HepG2 (cell line): Measurements from ENCODE around the gene PDE9A. TPM values are rescaled to one million over a fixed set of nuclear protein-coding genes. Genes with fewer than 3 reads are reported as not detected.
A peak's percentile ranks its signal among the peaks of the same experiment; 100 is the strongest.

Experiments
- AFF4 ChIP-seq: sonication (generic); formaldehyde crosslinking; IDR thresholded peaks from 2 replicates; pipeline ENCODE4 v1.4.0; 2020; ENCODE audit warnings: missing genetic modification reagents
- CTCF ChIP-seq: sonication (generic); formaldehyde crosslinking; IDR thresholded peaks from 2 replicates; pipeline ENCODE4 v1.5.0; 2020; ENCODE audit warnings: mild to moderate bottlenecking, missing genetic modification reagents, moderate library complexity
- EZH2 ChIP-seq: conservative IDR thresholded peaks from 2 replicates; pipeline ENCODE4 v1.6.1; 2012; ENCODE audit warnings: mild to moderate bottlenecking, low read depth, low read length, moderate library complexity
- HNF1B ChIP-seq: sonication (generic); formaldehyde crosslinking; IDR thresholded peaks from 2 replicates; pipeline ENCODE4 v1.5.1; 2020; ENCODE audit warnings: mild to moderate bottlenecking, moderate library complexity, missing genetic modification reagents
- LCORL ChIP-seq, 2 experiments: fragments of 450-650 bp in 1 of 2; sonication (generic) in 1 of 2; formaldehyde crosslinking in 1 of 2; IDR thresholded peaks; 2 replicates each; pipeline versions ENCODE4 v1.5.0 to v1.6.1; 2017 to 2020; ENCODE audit warnings: antibody characterized with exemption in 1 of 2, missing genetic modification reagents in 1 of 2
- MYPOP ChIP-seq: sonication (generic); formaldehyde crosslinking; IDR thresholded peaks from 2 replicates; pipeline ENCODE4 v1.8.1; 2023; ENCODE audit warnings: mild to moderate bottlenecking, moderate library complexity, missing genetic modification reagents
- RAD21 ChIP-seq: fragments of 450-650 bp; formaldehyde crosslinking; IDR thresholded peaks from 2 replicates; pipeline ENCODE4 v1.5.0; 2020; ENCODE audit warnings: mild to moderate bottlenecking
- RFXAP ChIP-seq: sonication (generic); formaldehyde crosslinking; IDR thresholded peaks from 2 replicates; pipeline ENCODE4 v1.4.0; 2020; ENCODE audit warnings: missing genetic modification reagents, borderline replicate concordance
- SMYD3 ChIP-seq: sonication (generic); formaldehyde crosslinking; IDR thresholded peaks from 2 replicates; pipeline ENCODE4 v1.8.1; 2023; ENCODE audit warnings: mild to moderate bottlenecking, missing genetic modification reagents
- STAG1 ChIP-seq: sonication (generic); formaldehyde crosslinking; IDR thresholded peaks from 2 replicates; pipeline ENCODE4 v1.4.0; 2020; ENCODE audit warnings: missing genetic modification reagents
- TSC22D2 ChIP-seq: sonication (generic); formaldehyde crosslinking; IDR thresholded peaks from 2 replicates; pipeline ENCODE4 v1.5.1; 2020; ENCODE audit warnings: missing genetic modification reagents, mild to moderate bottlenecking, borderline replicate concordance
- polyA plus RNA-seq, 8 experiments: library from polyadenylated mRNA; depleted of rRNA in 3 of 8; stranded (reverse) in 7 of 8; unstranded in 1 of 8; fragments of >200 nt; fragmentation: Illumina TruSeq in 4 of 8; extraction: Trizol in 4 of 8; gene quantifications; 2 replicates each; pipeline versions ENCODE4 v1.2.1 to v1.2.3, GENCODE V29; 2011 to 2016; ENCODE audit warnings: low read depth in 4 of 8, missing spikeins in 1 of 8, mixed read lengths in 1 of 8; ENCODE audit not compliant: insufficient read depth in 1 of 8
- total RNA-seq, 5 experiments: library from RNA; depleted of rRNA; stranded (reverse); fragments of >200 nt; fragmentation: Illumina TruSeq; extraction: Trizol; gene quantifications; 2 replicates each; pipeline ENCODE4 v1.2.3, GENCODE V29; 2016; ENCODE audit warnings: low read depth in 1 of 5

The PDE9A gene
- total and polyA plus RNA-seq, 2 of the 13 experiments (the other 11 are each of a cell fraction or from before 2014, with no cell fraction given) = 4.6 to 19.7 TPM

- TF ChIP-seq CTCF (CRISPR knock-in tag) = peak; percentile 61
- TF ChIP-seq MYPOP (CRISPR knock-in tag) = no peak
- no peak for TF ChIP-seq LCORL (IDR thresholded peaks at IDR 0.05)
- TF ChIP-seq LCORL (CRISPR knock-in tag; IDR thresholded peaks at IDR 0.05) = 0 out of 2 replicates have a peak, but pooled peaks have one; percentile 51
- TF ChIP-seq SMYD3 = no peak
- TF ChIP-seq TSC22D2 (CRISPR knock-in tag) = no peak
- TF ChIP-seq HNF1B (CRISPR knock-in tag) = no peak
- peak; percentile 32; the same call in 1 of the 2 replicates for TF ChIP-seq RAD21 (CRISPR knock-in tag)
- TF ChIP-seq EZH2 = no peak
- no peak for TF ChIP-seq AFF4
- TF ChIP-seq RFXAP = no peak
- TF ChIP-seq STAG1 (CRISPR knock-in tag) = peak; percentile 50
Measured at GRCh38 chr21:42669041-42669440, 15.6 kb downstream of the PDE9A start (continued).
